HG03457 (cell line): ENCODE data around the gene NACAD.

ENCODE experiments used
- ATAC-seq: cut with Tn5 transposase; IDR thresholded peaks from one replicate; pipeline ENCODE4 v1.9.1; 2021; ENCODE audit warnings: moderate number of reproducible peaks; ENCODE audit not compliant: unreplicated experiment

NACAD gene

GRCh38 chr7:45088821-45089340, at the start of gene NACAD:
Gene NACAD, minus strand, starts transcription at chr7:45088969. Its CDS starts 75 bp downstream, at chr7:45088894.
- no peak for ATAC-seq

- ATAC-seq: no peak
These were observed 47.6 kb upstream of the NACAD start for GRCh38 chr7:45136106-45137060.

- ATAC-seq: no peak
These were observed 45.1 kb upstream of the NACAD start for GRCh38 chr7:45133877-45134276.

- ATAC-seq: no peak
These were observed 44.6 kb upstream of the NACAD start for GRCh38 chr7:45133352-45133751.

- no peak for ATAC-seq
These were observed 44.0 kb upstream of the NACAD start for GRCh38 chr7:45132708-45133320.

- no peak for ATAC-seq
These were observed 43.1 kb upstream of the NACAD start for GRCh38 chr7:45131891-45132290.

- no peak for ATAC-seq
These were observed 42.1 kb upstream of the NACAD start for GRCh38 chr7:45130910-45131309.

GRCh38 chr7:45129906-45130305, 41.1 kb upstream of the NACAD start:
- ATAC-seq: no peak

GRCh38 chr7:45129181-45129800, 40.5 kb upstream of the NACAD start:
- ATAC-seq: no peak

GRCh38 chr7:45126920-45127319, 38.2 kb upstream of the NACAD start:
- no peak for ATAC-seq

- no peak for ATAC-seq
These were observed 37.4 kb upstream of the NACAD start for GRCh38 chr7:45126201-45126600.

- no peak for ATAC-seq
These were observed 36.6 kb upstream of the NACAD start for GRCh38 chr7:45125193-45125904.

- ATAC-seq: no peak
These were observed 35.3 kb upstream of the NACAD start for GRCh38 chr7:45123913-45124710.

- ATAC-seq: no peak
These were observed 34.4 kb upstream of the NACAD start for GRCh38 chr7:45122975-45123860.

GRCh38 chr7:45119550-45119949, 30.8 kb upstream of the NACAD start:
- ATAC-seq: no peak

GRCh38 chr7:45118889-45119331, 30.1 kb upstream of the NACAD start:
- no peak for ATAC-seq

GRCh38 chr7:45118292-45118691, 29.5 kb upstream of the NACAD start:
- no peak for ATAC-seq

- no peak for ATAC-seq
These were observed 28.8 kb upstream of the NACAD start for GRCh38 chr7:45117582-45117981.

GRCh38 chr7:45116048-45116447, 27.3 kb upstream of the NACAD start:
- ATAC-seq: no peak
